Suprapubic skin (tissue), 4 donors: Measurements from ENCODE around the gene CIBAR2. TPM values are rescaled to one million over a fixed set of nuclear protein-coding genes. Genes with fewer than 3 reads are reported as not detected.
A peak's percentile ranks its signal among the peaks of the same experiment; 100 is the strongest.

Experiments used
- DNase-seq, 2 donors: peaks; one replicate each; pipeline ENCODE4 v3.0.0-alpha.2; 2019; ENCODE audit warnings: low spot score in 2 of 2
- H3K27ac ChIP-seq: fragments of 200-600 bp; sonication (generic); one replicate; pipeline ENCODE4 v1.5.1; 2019
- H3K27me3 ChIP-seq: fragments of 200-600 bp; sonication (generic); one replicate; pipeline ENCODE4 v1.5.1; 2019
- H3K36me3 ChIP-seq: fragments of 200-600 bp; sonication (generic); one replicate; pipeline ENCODE4 v1.5.1; 2019
- H3K4me1 ChIP-seq: fragments of 200-600 bp; sonication (generic); one replicate; pipeline ENCODE4 v1.5.1; 2019
- H3K4me3 ChIP-seq: fragments of 200-600 bp; sonication (generic); one replicate; pipeline ENCODE4 v1.5.1; 2019; ENCODE audit warnings: mild to moderate bottlenecking
- H3K9me3 ChIP-seq: fragments of 200-600 bp; sonication (generic); one replicate; pipeline ENCODE4 v1.5.1; 2019
- CTCF ChIP-seq, 2 donors: fragments of 200-600 bp in 1 of 2; fragments of 450-650 bp in 1 of 2; sonication (generic) in 1 of 2; IDR thresholded peaks; one replicate each; pipeline ENCODE4 v1.5.1; 2016 to 2019; ENCODE audit warnings: antibody characterized with exemption in 2 of 2, mild to moderate bottlenecking in 1 of 2, moderate library complexity in 1 of 2
- EP300 ChIP-seq: sonication (generic); formaldehyde crosslinking; IDR thresholded peaks from one replicate; pipeline ENCODE4 v1.6.1; 2017; ENCODE audit warnings: antibody characterized with exemption
- POLR2A ChIP-seq, 2 donors: fragments of 450-650 bp; IDR thresholded peaks; one replicate each; pipeline ENCODE4 v1.6.1; 2017; ENCODE audit warnings: antibody characterized with exemption in 2 of 2, mild to moderate bottlenecking in 2 of 2, moderate library complexity in 2 of 2
- POLR2AphosphoS5 ChIP-seq, 3 donors: sonication (generic); formaldehyde crosslinking; IDR thresholded peaks; one replicate each; pipeline ENCODE4 v1.6.1; 2017; ENCODE audit warnings: antibody characterized with exemption in 3 of 3
- WGBS: methylation state at CpG from one replicate; pipeline ENCODE4 v1.1.5; 2018; 5-methylcytosine and 5-hydroxymethylcytosine counted together
- total RNA-seq, 4 donors: library from RNA; depleted of rRNA; stranded (reverse); fragments of >200 nt; gene quantifications; one replicate each; pipeline ENCODE4 v1.1.0, GENCODE V29; 2016

The CIBAR2 gene
- total RNA-seq, 4 donors from 2014 or later, result not detected

- H3K9me3 ChIP-seq, result no peaks in the 10 kb centered on the region
- no peak for TF ChIP-seq EP300
- TF ChIP-seq CTCF (IDR thresholded peaks at IDR 0.05), result no peak
- TF ChIP-seq POLR2AphosphoS5 (IDR thresholded peaks at IDR 0.05), result peak in 1 of 3 donors; percentile 84
- TF ChIP-seq POLR2A (IDR thresholded peaks at IDR 0.05), result no peak
- DNase-seq, result peak; percentile 96
- H3K27ac ChIP-seq, result peak overlapping the region; percentile 65
- 2% methylated on average over 21 of the region's 29 CpGs for WGBS
- H3K36me3 ChIP-seq, result no peaks in the 10 kb centered on the region
- H3K27me3 ChIP-seq, result no peaks in the 10 kb centered on the region
- H3K4me1 ChIP-seq, result peaks cover 35% of the 10 kb centered on the region
- peak overlapping the region; percentile 38 for H3K4me3 ChIP-seq
These were observed 25.2 kb upstream of the CIBAR2 start for GRCh38 chr16:85137323-85138072.

DNA sequence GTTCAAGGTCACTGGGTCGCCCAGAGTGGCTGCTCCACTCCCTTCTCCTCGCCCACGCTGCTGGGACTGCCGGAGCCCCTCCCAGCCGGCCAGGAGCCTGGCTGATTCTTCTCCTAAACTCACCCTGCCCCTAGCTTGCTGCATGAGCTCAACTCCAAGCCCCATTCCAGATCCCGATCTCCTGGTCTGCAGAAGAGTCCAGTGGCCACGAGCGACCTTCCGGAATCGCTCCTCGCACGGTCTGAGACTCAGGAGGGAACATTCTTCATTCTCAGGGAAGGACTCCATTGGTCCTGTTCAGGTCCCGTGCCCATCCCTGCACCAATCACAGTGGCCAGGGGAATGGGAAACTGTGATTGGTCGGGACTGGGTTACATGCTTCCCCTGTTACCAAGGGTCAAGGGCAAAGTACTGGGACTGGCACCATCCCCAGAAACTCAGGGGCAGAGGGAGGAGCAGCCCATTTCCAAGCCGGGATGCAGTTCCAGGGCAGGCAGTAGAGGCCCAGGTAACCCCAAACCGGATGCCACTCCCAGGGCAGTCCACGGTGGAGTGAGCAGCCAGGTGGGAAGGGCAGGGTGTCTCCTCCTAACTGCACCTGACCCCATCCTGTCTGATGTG lies 24.5 kb upstream of the CIBAR2 start:
- Histone ChIP-seq H3K27ac (peak overlapping the region; percentile 69), H3K9me3 (no peaks in the 10 kb centered on the region), H3K4me1 (peaks cover 35% of the 10 kb centered on the region), H3K27me3 (no peaks in the 10 kb centered on the region), H3K36me3 (no peaks in the 10 kb centered on the region), H3K4me3 (peak overlapping the region; percentile 38)
- no peak for TF ChIP-seq POLR2A (IDR thresholded peaks at IDR 0.05)
- TF ChIP-seq CTCF (IDR thresholded peaks at IDR 0.05), result no peak
- no peak for TF ChIP-seq EP300
- TF ChIP-seq POLR2AphosphoS5 (IDR thresholded peaks at IDR 0.05), result peak in 1 of 3 donors; percentile 13
- DNase-seq, result no peak
- 61% methylated on average over 11 of the region's 17 CpGs for WGBS

DNA sequence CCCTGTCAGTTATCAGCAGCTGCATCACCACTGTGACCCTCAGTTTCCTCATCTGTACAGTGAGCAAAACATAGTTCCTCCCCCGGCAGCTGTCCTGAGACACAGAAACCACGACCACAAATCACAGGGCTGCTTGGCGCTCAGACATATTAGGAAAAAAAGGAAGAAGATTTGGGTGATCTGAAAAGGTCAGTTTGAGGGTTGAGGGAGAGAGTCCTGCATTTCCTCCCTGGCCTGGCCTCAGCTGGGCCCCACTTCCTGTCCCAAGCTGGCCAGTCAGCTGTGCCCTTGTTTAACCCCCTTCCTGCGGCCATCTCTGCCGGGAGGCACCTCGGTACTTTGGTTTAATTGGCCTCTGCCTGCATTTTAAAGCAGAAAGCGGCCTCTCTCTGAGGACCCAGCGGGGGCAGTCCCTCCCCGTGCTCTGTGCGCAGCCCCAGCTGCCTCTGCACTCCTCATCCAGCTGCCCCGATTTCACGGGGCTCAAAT lies 24.0 kb upstream of the CIBAR2 start:
- no peak for DNase-seq
- H3K4me1 ChIP-seq, result peaks cover 35% of the 10 kb centered on the region
- H3K27ac ChIP-seq, result peak overlapping the region; percentile 69
- 43% methylated on average over 6 of the region's 12 CpGs for WGBS
- TF ChIP-seq POLR2A (IDR thresholded peaks at IDR 0.05), result no peak
- no peak for TF ChIP-seq CTCF (IDR thresholded peaks at IDR 0.05)
- no peak for TF ChIP-seq EP300
- TF ChIP-seq POLR2AphosphoS5 (IDR thresholded peaks at IDR 0.05), result no peak
- H3K27me3 ChIP-seq, result no peaks in the 10 kb centered on the region
- no peaks in the 10 kb centered on the region for H3K9me3 ChIP-seq
- no peak overlapping the region for H3K4me3 ChIP-seq
- no peaks in the 10 kb centered on the region for H3K36me3 ChIP-seq

DNA sequence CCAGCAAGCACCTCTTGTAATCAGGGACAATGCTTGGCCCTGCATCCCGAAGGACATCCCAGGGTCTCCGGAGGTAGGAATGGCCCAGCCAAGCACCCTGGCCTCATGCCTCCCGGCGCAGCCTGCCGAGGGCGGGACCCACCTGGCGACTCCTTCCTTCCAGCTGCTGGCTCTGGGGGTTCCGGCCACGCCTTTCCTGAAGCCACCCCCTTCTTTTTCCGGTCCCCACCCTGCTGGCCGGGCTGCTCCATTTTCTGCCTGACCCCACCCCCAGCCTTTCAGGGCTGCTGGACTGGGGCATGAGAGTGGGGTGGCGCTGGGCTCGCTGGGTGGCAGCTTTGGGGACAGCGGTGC lies 22.5 kb upstream of the CIBAR2 start:
- no peaks in the 10 kb centered on the region for H3K9me3 ChIP-seq
- H3K4me3 ChIP-seq, result no peak overlapping the region
- DNase-seq, result no peak
- peaks cover 46% of the 10 kb centered on the region for H3K4me1 ChIP-seq
- TF ChIP-seq EP300 (no peak), POLR2AphosphoS5 (IDR thresholded peaks at IDR 0.05) (no peak), CTCF (IDR thresholded peaks at IDR 0.05) (no peak)
- no peak overlapping the region for H3K27ac ChIP-seq
- H3K27me3 ChIP-seq, result no peaks in the 10 kb centered on the region
- H3K36me3 ChIP-seq, result no peaks in the 10 kb centered on the region
- 72% methylated on average over 6 of the region's 14 CpGs for WGBS

- TF ChIP-seq EP300 (no peak), CTCF (IDR thresholded peaks at IDR 0.05) (no peak), POLR2A (IDR thresholded peaks at IDR 0.05) (no peak), POLR2AphosphoS5 (IDR thresholded peaks at IDR 0.05) (no peak)
- H3K9me3 ChIP-seq, result no peaks in the 10 kb centered on the region
- H3K36me3 ChIP-seq, result no peaks in the 10 kb centered on the region
- no peak overlapping the region for H3K4me3 ChIP-seq
- no peak for DNase-seq
- H3K27ac ChIP-seq, result peak overlapping the region; percentile 11
- 94% methylated on average over 9 of the region's 19 CpGs for WGBS
- H3K4me1 ChIP-seq, result peaks cover 49% of the 10 kb centered on the region
- H3K27me3 ChIP-seq, result no peaks in the 10 kb centered on the region
These were observed 22.0 kb upstream of the CIBAR2 start for GRCh38 chr16:85134076-85134788.
